MM.1S (cell line): ENCODE measurements around the gene RACGAP1.

Experiments
- DNase-seq: peaks from one replicate; pipeline ENCODE4 v3.0.0-alpha.2; 2015
- H2AFZ ChIP-seq: fragments of 300-600 bp; sonication (generic); 2 replicates; pipeline ENCODE4 v1.6.0; 2016; ENCODE audit warnings: antibody characterized with exemption, low read length
- H3F3A ChIP-seq: fragments of 300-600 bp; sonication (generic); 2 replicates; pipeline ENCODE4 v1.6.1; 2016; ENCODE audit warnings: mild to moderate bottlenecking, antibody characterized with exemption, low read length, moderate library complexity, mixed read lengths; ENCODE audit not compliant: insufficient read depth
- H3K27ac ChIP-seq: fragments of 300-600 bp; sonication (generic); 2 replicates; pipeline ENCODE4 v1.5.1; 2016; ENCODE audit warnings: mild to moderate bottlenecking, low read length
- H3K27me3 ChIP-seq: fragments of 300-600 bp; sonication (generic); replicated peaks from 2 replicates; pipeline ENCODE4 v1.6.0; 2016; ENCODE audit warnings: low read length; ENCODE audit not compliant: insufficient read depth
- H3K36me3 ChIP-seq: fragments of 300-600 bp; sonication (generic); replicated peaks from 2 replicates; pipeline ENCODE4 v1.6.1; 2016; ENCODE audit warnings: mild to moderate bottlenecking, low read length, mixed read lengths; ENCODE audit not compliant: insufficient read depth
- H3K4me1 ChIP-seq: fragments of 300-600 bp; sonication (generic); 2 replicates; pipeline ENCODE4 v1.6.1; 2016; ENCODE audit warnings: low read length, mixed read lengths
- H3K4me2 ChIP-seq: fragments of 300-600 bp; sonication (generic); 2 replicates; pipeline ENCODE4 v1.6.0; 2016; ENCODE audit warnings: low read depth, low read length
- H3K4me3 ChIP-seq: fragments of 300-600 bp; sonication (generic); 2 replicates; pipeline ENCODE4 v1.5.1; 2016; ENCODE audit warnings: low read length, mixed read lengths
- H3K79me2 ChIP-seq: fragments of 300-600 bp; sonication (generic); 2 replicates; pipeline ENCODE4 v1.6.1; 2016; ENCODE audit warnings: mixed run types, low read length, mixed read lengths
- H3K9ac ChIP-seq: fragments of 300-600 bp; sonication (generic); 2 replicates; pipeline ENCODE4 v1.6.1; 2016; ENCODE audit warnings: low read length, mixed read lengths
- H3K9me2 ChIP-seq: fragments of 300-600 bp; sonication (generic); replicated peaks from 2 replicates; pipeline ENCODE4 v1.6.1; 2016; ENCODE audit warnings: mild to moderate bottlenecking, low read length, mixed read lengths; ENCODE audit not compliant: insufficient read depth
- H3K9me3 ChIP-seq: fragments of 300-600 bp; sonication (generic); replicated peaks from 2 replicates; pipeline ENCODE4 v1.6.1; 2016; ENCODE audit warnings: mild to moderate bottlenecking, low read length, mixed read lengths; ENCODE audit not compliant: insufficient read depth
- H4K20me1 ChIP-seq: fragments of 300-600 bp; sonication (generic); 2 replicates; pipeline ENCODE4 v1.6.1; 2016; ENCODE audit warnings: mild to moderate bottlenecking, low read length, moderate library complexity, mixed read lengths; ENCODE audit not compliant: insufficient read depth
- CTCF ChIP-seq: fragments of 300-600 bp; sonication (generic); IDR thresholded peaks from 2 replicates; pipeline ENCODE4 v1.5.1; 2016; ENCODE audit warnings: antibody characterized with exemption, low read length, mixed read lengths
- EZH2 ChIP-seq: fragments of 300-600 bp; sonication (generic); optimal IDR thresholded peaks from 2 replicates; pipeline ENCODE3; 2017; ENCODE audit warnings: low read depth, mild to moderate bottlenecking, antibody characterized with exemption, low read length, mixed read lengths
- EZH2phosphoT487 ChIP-seq: fragments of 300-600 bp; sonication (generic); IDR thresholded peaks from 2 replicates; pipeline ENCODE4 v1.6.1; 2018; ENCODE audit warnings: antibody characterized with exemption, low read length

Gene RACGAP1

GRCh38 chr12:49945394-49946080 lies 79.8 kb downstream of the RACGAP1 start:
- H2AFZ ChIP-seq: peak overlapping the region; percentile 93
- H3K27ac ChIP-seq: no peak overlapping the region

GRCh38 chr12:49944718-49945117 lies 80.6 kb downstream of the RACGAP1 start:
- no peak for DNase-seq
- Histone ChIP-seq H3K4me1 (0 out of 2 replicates have a peak, but pooled peaks cover 6% of the 10 kb centered on the region), H3K4me2 (no peak overlapping the region), H4K20me1 (no peaks in the 10 kb centered on the region), H3K4me3 (no peak overlapping the region), H3K9ac (no peak overlapping the region), H3K27ac (no peak overlapping the region), H3K36me3 (no peaks in the 10 kb centered on the region), H3K27me3 (no peaks in the 10 kb centered on the region), H3K9me2 (no peaks in the 10 kb centered on the region), H3K9me3 (no peaks in the 10 kb centered on the region), H3F3A (no peaks in the 10 kb centered on the region), H2AFZ (0 out of 2 replicates have a peak overlapping the region, but pooled peaks have one; percentile 93), H3K79me2 (no peaks in the 10 kb centered on the region)
- no peak for TF ChIP-seq EZH2
- TF ChIP-seq CTCF: no peak
- TF ChIP-seq EZH2phosphoT487: no peak

More at GRCh38 chr12:49945394-49946080, 79.8 kb downstream of the RACGAP1 start:
- H3K9ac ChIP-seq: peak overlapping the region; percentile 25; the same call in 1 of the 2 replicates
- H3K9me3 ChIP-seq: no peaks in the 10 kb centered on the region
- no peak for TF ChIP-seq EZH2
- no peak for TF ChIP-seq EZH2phosphoT487
- peak; percentile 89 for TF ChIP-seq CTCF
- no peaks in the 10 kb centered on the region for H3K79me2 ChIP-seq
- DNase-seq: peak; percentile 75
- no peaks in the 10 kb centered on the region for H3K27me3 ChIP-seq
- 0 out of 2 replicates have a peak, but pooled peaks cover 6% of the 10 kb centered on the region for H3K4me1 ChIP-seq
- no peaks in the 10 kb centered on the region for H4K20me1 ChIP-seq
- no peaks in the 10 kb centered on the region for H3F3A ChIP-seq
- peak overlapping the region; percentile 80 for H3K4me2 ChIP-seq
- no peaks in the 10 kb centered on the region for H3K9me2 ChIP-seq
- H3K4me3 ChIP-seq: peak overlapping the region; percentile 22; the same call in 1 of the 2 replicates
- no peaks in the 10 kb centered on the region for H3K36me3 ChIP-seq

- Histone ChIP-seq H2AFZ (no peak overlapping the region), H3K79me2 (no peaks in the 10 kb centered on the region), H3K4me2 (no peak overlapping the region), H3K9me3 (no peaks in the 10 kb centered on the region), H3K27ac (no peak overlapping the region), H4K20me1 (no peaks in the 10 kb centered on the region), H3K9ac (no peak overlapping the region), H3K4me1 (0 out of 2 replicates have a peak, but pooled peaks cover 6% of the 10 kb centered on the region), H3K36me3 (no peaks in the 10 kb centered on the region), H3K9me2 (no peaks in the 10 kb centered on the region), H3K4me3 (no peak overlapping the region), H3K27me3 (no peaks in the 10 kb centered on the region), H3F3A (no peaks in the 10 kb centered on the region)
- no peak for DNase-seq
- no peak for TF ChIP-seq CTCF
These were observed 81.2 kb downstream of the RACGAP1 start for GRCh38 chr12:49944046-49944445.
